Activated CD8-positive, alpha-beta T cell treated with anti-CD3 and anti-CD28 coated beads for 36 hours (primary cell): ENCODE data around the gene DCXR. TPM values are rescaled to one million over a fixed set of nuclear protein-coding genes. Genes with fewer than 3 reads are reported as not detected.

Source experiments
- ATAC-seq: fragments of 200-7000 bp; cut with Tn5 transposase; one replicate; pipeline ENCODE4 v1.10.0; 2021; ENCODE audit warnings: mild to moderate bottlenecking, moderate library complexity
- CTCF ChIA-PET: fragments of 350-600 bp; sonication (Branson Sonifier 250); formaldehyde crosslinking; loops from one replicate; lab custom pipeline; 2021; ENCODE audit warnings: antibody characterized with exemption; lab: Charles Lee
- POLR2A ChIA-PET: fragments of 350-600 bp; sonication (Branson Sonifier 250); formaldehyde crosslinking; loops from one replicate; lab custom pipeline; 2021; ENCODE audit warnings: antibody characterized with exemption; lab: Charles Lee
- DNase-seq: peaks from one replicate; pipeline ENCODE4 v3.0.0-alpha.2; 2020
- H3K27ac Mint-ChIP-seq: one replicate; pipeline ENCODE4 v1.8.0; 2021; ENCODE audit warnings: mild to moderate bottlenecking, mixed read lengths
- H3K27me3 Mint-ChIP-seq: one replicate; pipeline ENCODE4 v1.8.0; 2021; ENCODE audit warnings: mixed read lengths
- H3K36me3 Mint-ChIP-seq: one replicate; pipeline ENCODE4 v1.8.0; 2021; ENCODE audit warnings: low read depth, mixed read lengths
- H3K4me1 Mint-ChIP-seq: one replicate; pipeline ENCODE4 v1.8.0; 2021; ENCODE audit warnings: low read depth, mixed read lengths
- H3K4me3 Mint-ChIP-seq: one replicate; pipeline ENCODE4 v1.8.0; 2021; ENCODE audit warnings: mild to moderate bottlenecking, moderate library complexity, mixed read lengths
- H3K9me3 Mint-ChIP-seq: one replicate; pipeline ENCODE4 v1.8.0; 2021; ENCODE audit warnings: mixed read lengths
- CTCF ChIP-seq: fragments of 200-600 bp; IDR thresholded peaks from one replicate; pipeline ENCODE4 v1.8.0; 2022; ENCODE audit warnings: antibody characterized with exemption, mild to moderate bottlenecking
- intact Hi-C: fragments of 100-400 bp; cut with micrococcal nuclease; formaldehyde crosslinking; loops from one replicate; pipeline ENCODE4 v1.10.0; 2022
- total RNA-seq, 2 experiments: library from RNA; stranded (reverse); gene quantifications; one replicate each; pipeline ENCODE4 v1.2.3, GENCODE V29; 2021

Gene DCXR
- total RNA-seq, 2 experiments from 2014 or later: 99.2 to 101 TPM

- no peak for DNase-seq
- no peak overlapping the region for H3K27ac Mint-ChIP-seq
- no peak for TF ChIP-seq CTCF
- no peak for ATAC-seq
- H3K9me3 Mint-ChIP-seq: no peaks in the 10 kb centered on the region
- H3K27me3 Mint-ChIP-seq: no peaks in the 10 kb centered on the region
- POLR2A ChIA-PET: interaction anchor here (0.6 kb wide), 1 partner anchor 118 kb away, joined by 3 read pairs; no protein-coding TSS in a partner anchor
- no peak overlapping the region for H3K4me3 Mint-ChIP-seq
- H3K4me1 Mint-ChIP-seq: no peaks in the 10 kb centered on the region
- CTCF ChIA-PET: no interaction called here
- intact Hi-C loops: no loop called here
- H3K36me3 Mint-ChIP-seq: no peaks in the 10 kb centered on the region
Observed at GRCh38 chr17:82072827-82073226, 35.3 kb upstream of the DCXR start.

- no peak overlapping the region for H3K27ac Mint-ChIP-seq
- ATAC-seq (no peak), DNase-seq (no peak)
- intact Hi-C loops: no loop called here
- no peak overlapping the region for H3K4me3 Mint-ChIP-seq
- H3K9me3 Mint-ChIP-seq: no peaks in the 10 kb centered on the region
- TF ChIP-seq CTCF: no peak
- peaks cover 5% of the 10 kb centered on the region for H3K4me1 Mint-ChIP-seq
- H3K36me3 Mint-ChIP-seq: no peaks in the 10 kb centered on the region
- H3K27me3 Mint-ChIP-seq: no peaks in the 10 kb centered on the region
- ChIA-PET POLR2A (interaction anchor here (1.0 kb wide), 1 partner anchor 179 kb away, joined by 3 read pairs; the partner anchor contains the start of gene ANAPC11), CTCF (interaction anchor here (1.3 kb wide), 1 partner anchor 32 kb away, joined by 3 read pairs; no protein-coding TSS in a partner anchor)
Observed at GRCh38 chr17:82070611-82071010, 33.1 kb upstream of the DCXR start.

GRCh38 chr17:82065638-82066303 is 28.3 kb upstream of the DCXR start, which contains the start of gene DUS1L:
Gene DUS1L (minus strand): TSS chr17:82065804. CDS start chr17:82065059, 745 bp downstream.
- Mint-ChIP-seq H3K27me3 (no peaks in the 10 kb centered on the region), H3K9me3 (no peaks in the 10 kb centered on the region), H3K4me3 (peak within 1 kb of the TSS; percentile 85), H3K4me1 (peaks cover 14% of the 10 kb centered on the region), H3K27ac (peak within 1 kb of the TSS; percentile 88), H3K36me3 (no peaks in the 10 kb centered on the region)
- ChIA-PET CTCF (interaction anchor here (1.0 to 2.9 kb wide), 4 partner anchors 28 to 43 kb away, joined by 3 to 16 read pairs (median 3); partner anchors contain the start of gene DCXR), POLR2A (interaction anchor here (0.6 to 7.4 kb wide), 20 partner anchors 11 to 195 kb away, joined by 3 to 98 read pairs (median 4); partner anchors contain the start of genes ARHGDIA, DCXR, FASN and GPS1)
- ATAC-seq (peak; percentile 93), DNase-seq (peak; percentile 67)
- intact Hi-C loops: no loop called here
- TF ChIP-seq CTCF: no peak

GRCh38 chr17:82065193-82065637 is 27.7 kb upstream of the DCXR start:
- DNase-seq (peak; percentile 43), ATAC-seq (peak; percentile 58)
- peaks cover 14% of the 10 kb centered on the region for H3K4me1 Mint-ChIP-seq
- POLR2A ChIA-PET: interaction anchor here (0.6 to 7.4 kb wide), 18 partner anchors 11 to 195 kb away, joined by 3 to 98 read pairs (median 4); partner anchors contain the start of genes ARHGDIA, DCXR, FASN and GPS1
- H3K9me3 Mint-ChIP-seq: no peaks in the 10 kb centered on the region
- no peaks in the 10 kb centered on the region for H3K27me3 Mint-ChIP-seq
- intact Hi-C loops: no loop called here
- peak overlapping the region; percentile 61 for H3K27ac Mint-ChIP-seq
- H3K36me3 Mint-ChIP-seq: peaks cover under 1% of the 10 kb centered on the region
- CTCF ChIA-PET: interaction anchor here (1.0 to 2.9 kb wide), 3 partner anchors 28 to 35 kb away, joined by 3 to 16 read pairs (median 3); partner anchors contain the start of gene DCXR
- TF ChIP-seq CTCF: no peak
- peak overlapping the region; percentile 75 for H3K4me3 Mint-ChIP-seq
